Stomach (tissue), 9 donors: ENCODE results near the gene DZANK1. TPM values are rescaled to one million over a fixed set of nuclear protein-coding genes. Genes with fewer than 3 reads are reported as not detected.

Experiments used
- DNase-seq, 2 donors: peaks; one replicate each; pipeline versions ENCODE4 v3.0.0 to v3.0.0-alpha.2; 2013 to 2019
- H3K27ac ChIP-seq, 5 donors: fragments of 200-600 bp in 4 of 5; sonication (generic) in 4 of 5; one replicate each; pipeline ENCODE4 v1.5.1; 2013 to 2019; ENCODE audit warnings: mild to moderate bottlenecking in 1 of 5, moderate library complexity in 1 of 5
- H3K27me3 ChIP-seq, 3 donors: fragments of 200-600 bp; sonication (generic); one replicate each; pipeline ENCODE4 v1.5.1; 2017 to 2019; ENCODE audit warnings: mixed run types in 1 of 3
- H3K36me3 ChIP-seq, 4 donors: fragments of 200-600 bp; sonication (generic); 1 replicate in 3 of 4; 2 replicates in 1 of 4; pipeline ENCODE4 v1.5.1; 2016 to 2019
- H3K4me1 ChIP-seq, 4 donors: fragments of 200-600 bp; sonication (generic); one replicate each; pipeline ENCODE4 v1.5.1; 2016 to 2019
- H3K4me3 ChIP-seq, 4 donors: fragments of 200-600 bp; sonication (generic) in 3 of 4; one replicate each; pipeline ENCODE4 v1.5.1; 2016 to 2019; ENCODE audit warnings: mild to moderate bottlenecking in 1 of 4
- H3K9me3 ChIP-seq, 4 donors: fragments of 200-600 bp; sonication (generic); one replicate each; pipeline ENCODE4 v1.5.1; 2016 to 2019
- EP300 ChIP-seq: sonication (generic); formaldehyde crosslinking; IDR thresholded peaks from one replicate; pipeline ENCODE4 v1.6.1; 2017; ENCODE audit warnings: antibody characterized with exemption
- POLR2A ChIP-seq, 4 donors: fragments of 450-650 bp; IDR thresholded peaks; one replicate each; pipeline ENCODE4 v1.6.1; 2016; ENCODE audit warnings: antibody characterized with exemption in 4 of 4, control low read depth in 2 of 4, mild to moderate bottlenecking in 1 of 4, moderate library complexity in 1 of 4
- POLR2AphosphoS5 ChIP-seq, 3 donors: sonication (generic); formaldehyde crosslinking; IDR thresholded peaks; one replicate each; pipeline ENCODE4 v1.6.1; 2016; ENCODE audit warnings: antibody characterized with exemption in 3 of 3
- WGBS, 5 donors: extraction: QIAGEN DNeasy Blood & Tissue Kit in 3 of 5; methylation state at CpG; one replicate each; pipeline versions ENCODE4 v1.1.5 to v1.1.7; 2013 to 2018; 5-methylcytosine and 5-hydroxymethylcytosine counted together
- intact Hi-C: fragments of 100-400 bp; cut with DNase I; formaldehyde crosslinking; loops from one replicate; pipeline ENCODE4 v1.15.1; 2023; ENCODE audit warnings: low total_unique reads
- polyA plus RNA-seq, 3 donors: library from polyadenylated mRNA; stranded (reverse); fragments of 200-250 nt; gene quantifications; one replicate each; pipeline ENCODE4 v1.2.3, GENCODE V29; 2013
- total RNA-seq, 5 donors: library from RNA; depleted of rRNA; stranded (reverse); fragments of >200 nt; gene quantifications; one replicate each; pipeline versions ENCODE4 v1.1.0 to v1.2.3, GENCODE V29; 2014 to 2016
- TF ChIP-seq, protein P1 (sequence below), 7 experiments: fragments of 450-650 bp in 4 of 7; fragments of 200-600 bp in 3 of 7; sonication (generic) in 3 of 7; IDR thresholded peaks; one replicate each; pipeline ENCODE4 v1.5.1; 2016 to 2019; ENCODE audit warnings: antibody characterized with exemption in 7 of 7, control low read depth in 2 of 7, mild to moderate bottlenecking in 1 of 7
- donor health status: healthy with polysubstance abuse.
- donor health status: Bipolar disorder and iron deficiency.
- donor health status: healthy.

The DZANK1 gene
- total and polyA plus RNA-seq, 8 donors = 0.61 to 24.6 (median 2.2) TPM; not detected in 1

DNA sequence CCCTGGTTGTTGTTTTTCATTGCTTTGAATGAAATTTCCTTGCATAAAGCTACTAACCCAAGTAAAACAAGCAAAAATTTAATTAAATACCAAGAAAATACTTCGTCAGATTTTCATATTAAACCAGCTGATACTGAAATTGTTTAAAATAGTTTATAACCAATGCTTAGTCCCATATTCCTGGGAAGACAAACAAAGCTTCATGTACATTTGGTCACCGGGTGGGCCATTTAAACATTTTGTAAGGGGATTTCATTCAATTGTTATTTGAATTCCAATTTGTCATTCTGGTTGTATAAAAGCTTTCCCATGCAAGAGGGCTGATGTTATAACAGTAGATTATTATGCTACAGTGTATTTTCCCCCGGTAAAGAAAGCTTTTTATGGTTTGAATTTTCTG, 30.8 kb upstream of the DZANK1 start:
- TF ChIP-seq POLR2AphosphoS5 (IDR thresholded peaks at IDR 0.05) (no peak), EP300 (no peak), POLR2A (IDR thresholded peaks at IDR 0.05) (no peak)
- TF ChIP-seq, protein P1, sequence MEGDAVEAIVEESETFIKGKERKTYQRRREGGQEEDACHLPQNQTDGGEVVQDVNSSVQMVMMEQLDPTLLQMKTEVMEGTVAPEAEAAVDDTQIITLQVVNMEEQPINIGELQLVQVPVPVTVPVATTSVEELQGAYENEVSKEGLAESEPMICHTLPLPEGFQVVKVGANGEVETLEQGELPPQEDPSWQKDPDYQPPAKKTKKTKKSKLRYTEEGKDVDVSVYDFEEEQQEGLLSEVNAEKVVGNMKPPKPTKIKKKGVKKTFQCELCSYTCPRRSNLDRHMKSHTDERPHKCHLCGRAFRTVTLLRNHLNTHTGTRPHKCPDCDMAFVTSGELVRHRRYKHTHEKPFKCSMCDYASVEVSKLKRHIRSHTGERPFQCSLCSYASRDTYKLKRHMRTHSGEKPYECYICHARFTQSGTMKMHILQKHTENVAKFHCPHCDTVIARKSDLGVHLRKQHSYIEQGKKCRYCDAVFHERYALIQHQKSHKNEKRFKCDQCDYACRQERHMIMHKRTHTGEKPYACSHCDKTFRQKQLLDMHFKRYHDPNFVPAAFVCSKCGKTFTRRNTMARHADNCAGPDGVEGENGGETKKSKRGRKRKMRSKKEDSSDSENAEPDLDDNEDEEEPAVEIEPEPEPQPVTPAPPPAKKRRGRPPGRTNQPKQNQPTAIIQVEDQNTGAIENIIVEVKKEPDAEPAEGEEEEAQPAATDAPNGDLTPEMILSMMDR (IDR thresholded peaks at IDR 0.05) = no peak
- H3K9me3 ChIP-seq = no peaks in the 10 kb centered on the region
- WGBS, 5 donors = 91 to 97% (median 95%) methylated on average over 3 of the region's 3 CpGs
- peak overlapping the region in 3 of 4 donors; percentile 70 to 84 (median 77) for H3K4me3 ChIP-seq
- H3K27me3 ChIP-seq = no peaks in the 10 kb centered on the region
- no peak for DNase-seq
- peaks cover 6 to 17% (median 13%) of the 10 kb centered on the region in 4 donors for H3K4me1 ChIP-seq
- H3K36me3 ChIP-seq = peaks cover 0 to 15% (median 13%) of the 10 kb centered on the region in 4 donors
- H3K27ac ChIP-seq = peak overlapping the region in 2 of 5 donors; percentile 55 to 78
- intact Hi-C loops = no loop called here

DNA sequence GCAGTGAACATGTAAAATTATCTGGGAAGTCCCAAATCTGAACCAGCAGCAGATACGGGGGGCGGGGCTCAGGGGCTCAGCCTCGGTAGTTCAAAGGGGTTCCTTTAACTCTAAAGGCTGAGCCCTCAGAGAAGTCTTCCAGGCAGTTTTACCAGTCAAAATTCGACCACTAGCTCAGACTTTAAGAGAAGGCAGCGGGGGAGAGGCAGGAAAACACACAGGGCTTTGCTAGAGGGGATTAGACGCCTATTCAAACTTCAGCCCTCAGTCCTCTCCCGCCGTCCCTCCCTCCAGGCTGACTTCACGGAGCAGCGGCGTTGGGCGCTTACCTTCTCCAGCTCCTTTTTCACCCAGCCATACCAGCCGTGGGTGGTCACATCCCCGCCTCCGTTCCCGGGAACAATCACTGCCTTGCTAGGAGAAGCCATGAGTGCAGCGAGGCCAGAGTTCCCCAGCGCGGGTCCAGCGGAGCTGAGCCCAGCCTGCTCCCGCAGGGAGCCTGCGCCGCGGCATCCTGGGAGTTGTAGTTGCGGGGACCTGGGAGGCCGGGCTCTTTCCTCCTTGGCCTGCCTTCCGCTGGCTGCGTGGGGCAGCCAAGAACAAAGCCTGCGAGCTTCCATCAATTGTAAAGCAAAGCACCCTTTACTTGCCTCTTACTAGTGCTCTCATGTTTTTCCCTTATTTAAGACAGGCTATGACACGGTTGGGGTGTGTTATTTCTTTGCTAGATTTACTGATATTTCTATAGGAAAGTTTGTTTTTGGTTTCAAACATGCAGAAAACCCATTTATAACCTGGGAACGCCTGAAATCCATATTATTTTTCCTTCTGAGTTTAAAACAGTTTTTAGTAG, 30.1 kb upstream of the DZANK1 start, which contains the start of gene RBBP9:
Gene RBBP9, minus strand, starts transcription at position 486 of the 853 bp plus-strand sequence. Its CDS starts 58 bp downstream, at position 428.
- WGBS, 5 donors = 1 to 4% (median 3%) methylated on average over 29 to 31 of the region's 31 CpGs
- H3K4me1 ChIP-seq = peaks cover 6 to 17% (median 13%) of the 10 kb centered on the region in 4 donors

DNA sequence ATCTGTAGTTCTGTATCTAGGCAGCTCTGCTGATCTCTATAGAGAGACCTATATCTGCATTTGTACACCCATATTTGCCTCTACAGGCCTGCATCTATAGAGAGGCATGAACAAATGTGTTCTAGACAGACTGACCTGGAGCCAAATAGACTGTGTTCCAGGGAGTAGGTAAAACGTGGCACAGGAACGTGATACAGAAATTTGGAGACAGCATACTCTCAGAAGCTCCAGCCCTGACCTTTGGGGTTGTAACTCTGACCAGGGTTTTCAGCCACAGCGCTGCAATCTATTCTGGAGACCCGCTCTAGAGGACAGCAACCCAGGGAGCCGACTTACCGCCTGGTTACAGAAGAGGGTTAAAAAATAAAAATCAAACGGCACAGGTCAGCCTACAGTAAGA, 29.2 kb upstream of the DZANK1 start:
- intact Hi-C loops = no loop called here
- H3K4me3 ChIP-seq = peak overlapping the region; percentile 70 to 84 (median 78)
- peaks cover 0 to 28% (median 23%) of the 10 kb centered on the region in 4 donors for H3K36me3 ChIP-seq
- H3K9me3 ChIP-seq = no peaks in the 10 kb centered on the region
- peak overlapping the region in 1 of 5 donors; percentile 78 for H3K27ac ChIP-seq
- peaks cover 6 to 17% (median 13%) of the 10 kb centered on the region in 4 donors for H3K4me1 ChIP-seq
- peak in 1 of 2 donors; percentile 21 for DNase-seq
- no peaks in the 10 kb centered on the region for H3K27me3 ChIP-seq
- 14 to 20% (median 16%) methylated on average over 7 of the region's 7 CpGs for WGBS, 5 donors
- TF ChIP-seq, protein P1 (IDR thresholded peaks at IDR 0.05) = no peak
- no peak for TF ChIP-seq POLR2AphosphoS5 (IDR thresholded peaks at IDR 0.05)
- no peak for TF ChIP-seq EP300
- TF ChIP-seq POLR2A (IDR thresholded peaks at IDR 0.05) = no peak

More for the DNA sequence above, 30.1 kb upstream of the DZANK1 start, which contains the start of gene RBBP9:
- H3K4me3 ChIP-seq = peak within 1 kb of the TSS; percentile 70 to 84 (median 78)
- H3K36me3 ChIP-seq = peaks cover 0 to 21% (median 18%) of the 10 kb centered on the region in 4 donors
- intact Hi-C loops = no loop called here
- TF ChIP-seq EP300 (no peak), POLR2A (IDR thresholded peaks at IDR 0.05) (no peak), POLR2AphosphoS5 (IDR thresholded peaks at IDR 0.05) (peak; percentile 12 to 39 (median 38))
- TF ChIP-seq, protein P1 (IDR thresholded peaks at IDR 0.05) = no peak
- no peaks in the 10 kb centered on the region for H3K27me3 ChIP-seq
- DNase-seq = peak; percentile 89 to 96
- peak within 1 kb of the TSS; percentile 45 to 78 (median 66) for H3K27ac ChIP-seq
- H3K9me3 ChIP-seq = no peaks in the 10 kb centered on the region

DNA sequence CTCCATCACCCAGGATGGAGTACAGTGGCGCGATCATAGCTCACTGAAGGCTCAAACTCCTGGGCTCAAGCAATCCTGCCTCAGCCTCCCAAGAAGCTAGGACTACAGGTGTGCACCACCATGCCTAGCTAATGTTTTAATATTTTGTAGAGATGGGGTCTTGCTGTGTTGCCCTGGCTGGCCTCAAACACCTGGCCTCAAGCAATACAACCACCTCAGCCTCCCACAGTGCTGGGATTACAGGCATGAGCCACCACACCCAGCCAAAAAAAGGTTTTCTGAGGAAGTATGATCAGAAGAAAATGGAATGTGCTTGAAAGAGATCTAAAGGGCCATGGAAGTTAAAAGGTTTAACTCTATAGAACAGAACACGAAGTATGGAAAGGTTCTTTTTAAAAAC, 21.5 kb upstream of the DZANK1 start:
- Histone ChIP-seq H3K27ac (no peak overlapping the region), H3K36me3 (peaks cover 16 to 85% (median 83%) of the 10 kb centered on the region in 4 donors), H3K4me1 (no peaks in the 10 kb centered on the region), H3K27me3 (no peaks in the 10 kb centered on the region), H3K4me3 (no peak overlapping the region), H3K9me3 (no peaks in the 10 kb centered on the region)
- intact Hi-C loops = no loop called here
- TF ChIP-seq POLR2AphosphoS5 (IDR thresholded peaks at IDR 0.05) (no peak), EP300 (no peak), POLR2A (IDR thresholded peaks at IDR 0.05) (no peak)
- TF ChIP-seq, protein P1 (IDR thresholded peaks at IDR 0.05) = no peak
- WGBS, 5 donors = 90 to 98% (median 97%) methylated on average over 3 of the region's 3 CpGs
- DNase-seq = no peak
